NCI-H2196 (cell line): ENCODE data around the gene ZNF23.

Experiments used
- DNase-seq: peaks from one replicate; lab custom pipeline; 2025; ENCODE audit not compliant: unreplicated experiment; lab: John Stamatoyannopoulos, UW

ZNF23 gene

DNA sequence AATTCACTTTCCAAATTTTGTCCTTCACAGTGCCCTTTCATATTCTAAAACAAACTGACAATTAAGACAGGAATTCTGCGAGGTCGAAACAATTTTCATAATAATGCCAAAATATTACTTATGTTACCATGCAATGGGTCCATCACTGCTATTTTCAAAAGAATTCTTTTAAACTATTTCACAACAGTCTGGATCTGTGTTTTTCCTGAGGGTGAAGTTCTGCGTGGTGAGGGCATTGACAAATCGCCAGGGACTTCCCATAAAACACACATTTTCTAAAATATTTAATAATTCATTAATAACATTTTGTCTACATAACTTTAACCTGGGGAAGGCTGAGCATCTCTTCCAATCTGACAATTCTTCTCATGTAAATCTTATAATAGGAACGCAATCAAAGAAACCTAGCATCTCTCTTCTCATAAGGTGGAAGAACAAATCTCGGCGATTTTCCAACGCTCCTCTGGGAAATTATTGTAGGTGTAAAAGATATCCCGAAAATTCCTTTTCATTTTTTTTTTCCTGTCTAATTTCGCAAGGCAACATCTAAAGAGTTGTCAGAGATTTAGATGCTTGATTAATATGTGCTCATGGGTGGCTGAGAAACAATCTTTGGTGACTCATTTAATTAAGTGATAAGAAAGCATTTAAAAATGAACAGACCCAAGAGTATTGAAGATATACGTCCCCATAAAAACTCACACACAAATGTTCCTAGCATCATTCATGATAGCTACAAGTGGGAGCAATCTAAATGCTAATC lies 62.1 kb downstream of the ZNF23 start:
- no peak for DNase-seq
